Islet precursor cell (in vitro differentiated cells): ENCODE data around the gene OR6Q1.
"Not testable (repeated sequence)": the region's sequence is repeated elsewhere in the genome, so short reads cannot be mapped to it uniquely, and the experiment has no call there.

Experiments
- DNase-seq: peaks from one replicate; pipeline ENCODE4 v3.0.0-alpha.2; 2018

Gene OR6Q1, protein sequence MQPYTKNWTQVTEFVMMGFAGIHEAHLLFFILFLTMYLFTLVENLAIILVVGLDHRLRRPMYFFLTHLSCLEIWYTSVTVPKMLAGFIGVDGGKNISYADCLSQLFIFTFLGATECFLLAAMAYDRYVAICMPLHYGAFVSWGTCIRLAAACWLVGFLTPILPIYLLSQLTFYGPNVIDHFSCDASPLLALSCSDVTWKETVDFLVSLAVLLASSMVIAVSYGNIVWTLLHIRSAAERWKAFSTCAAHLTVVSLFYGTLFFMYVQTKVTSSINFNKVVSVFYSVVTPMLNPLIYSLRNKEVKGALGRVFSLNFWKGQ

GRCh38 chr11:58030653-58031052, at the start of gene OR6Q1:
Gene OR6Q1 (plus strand): TSS chr11:58030953. CDS start chr11:58030953, 0 bp downstream.
- no peak for DNase-seq

DNA sequence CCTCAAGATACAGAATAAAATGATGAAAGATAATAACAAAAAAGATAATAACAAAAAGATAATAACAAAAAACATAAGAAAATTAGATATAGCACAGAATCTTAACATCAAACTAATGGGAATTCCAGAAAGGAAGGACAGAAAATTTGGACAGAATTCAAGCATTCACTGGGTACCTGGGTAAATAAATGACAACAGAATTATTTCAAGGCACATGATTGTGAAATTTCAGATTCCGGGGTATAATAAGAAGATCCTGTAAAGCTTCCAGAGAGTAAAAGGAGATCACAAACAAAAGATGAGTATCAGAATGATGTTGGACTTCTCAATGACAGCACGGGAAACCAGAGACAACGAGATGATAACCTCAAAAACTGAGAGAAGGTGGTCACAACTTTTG, 49.2 kb upstream of the OR6Q1 start:
- DNase-seq, result no peak

- DNase-seq, result no peak
Measured at GRCh38 chr11:57982776-57983175, 48.0 kb upstream of the OR6Q1 start.

DNA sequence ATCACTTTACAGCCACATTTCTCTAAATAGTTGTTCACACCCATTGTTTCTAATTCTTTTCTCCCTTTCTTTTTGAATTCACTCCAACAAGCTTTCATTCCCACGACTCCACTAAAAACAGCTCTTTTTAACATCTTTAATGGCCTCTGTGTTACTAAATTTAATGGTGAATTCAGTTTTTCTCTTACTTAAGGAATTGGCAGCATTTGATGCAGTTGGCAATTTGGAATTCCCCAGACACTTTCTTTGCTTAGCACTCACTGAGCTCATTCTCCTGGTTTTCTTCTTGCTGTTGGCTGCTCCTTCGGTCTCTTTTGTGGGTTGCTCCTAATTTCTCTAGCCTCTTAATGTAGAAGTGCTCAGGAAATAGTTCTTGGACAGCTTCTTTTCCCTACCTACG, 47.6 kb upstream of the OR6Q1 start:
- no peak for DNase-seq

DNA sequence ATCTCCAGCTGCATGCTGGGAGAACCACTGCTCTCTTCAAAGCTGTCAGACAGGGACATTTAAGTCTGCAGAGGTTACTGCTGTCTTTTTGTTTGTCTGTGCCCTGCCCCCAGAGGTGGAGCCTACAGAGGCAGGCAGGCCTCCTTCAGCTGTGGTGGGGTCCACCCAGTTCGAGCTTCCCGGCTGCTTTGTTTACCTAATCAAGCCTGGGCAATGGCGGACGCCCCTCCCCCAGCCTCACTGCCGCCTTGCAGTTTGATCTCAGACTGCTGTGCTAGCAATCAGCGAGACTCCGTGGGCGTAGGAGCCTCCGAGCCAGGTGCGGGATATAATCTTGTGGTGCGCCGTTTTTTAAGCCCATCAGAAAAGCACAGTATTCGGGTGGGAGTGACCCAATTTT, 31.2 kb upstream of the OR6Q1 start:
- not testable (repeated sequence) for DNase-seq

- DNase-seq, result not testable (repeated sequence)
Measured at GRCh38 chr11:58000021-58000420, 30.7 kb upstream of the OR6Q1 start.

DNA sequence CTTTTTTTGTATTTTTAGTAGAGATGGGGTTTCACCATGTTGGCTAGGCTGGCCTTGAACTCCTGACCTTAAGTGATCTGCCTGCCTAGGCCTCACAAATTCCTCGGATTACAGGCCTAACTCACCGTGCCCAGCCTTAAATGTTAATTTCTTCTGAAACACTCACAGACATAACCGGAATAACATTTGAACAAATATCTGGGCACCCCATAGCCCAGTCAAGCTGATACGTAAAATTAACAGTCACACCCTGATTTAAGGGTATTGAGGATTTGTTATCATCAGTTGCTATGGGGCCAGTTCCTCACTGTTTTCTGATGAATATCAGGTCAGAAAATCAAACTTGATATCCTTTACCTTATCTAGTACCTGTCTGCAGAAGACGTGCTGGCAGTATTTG, 30.1 kb upstream of the OR6Q1 start:
- DNase-seq, result no peak

DNA sequence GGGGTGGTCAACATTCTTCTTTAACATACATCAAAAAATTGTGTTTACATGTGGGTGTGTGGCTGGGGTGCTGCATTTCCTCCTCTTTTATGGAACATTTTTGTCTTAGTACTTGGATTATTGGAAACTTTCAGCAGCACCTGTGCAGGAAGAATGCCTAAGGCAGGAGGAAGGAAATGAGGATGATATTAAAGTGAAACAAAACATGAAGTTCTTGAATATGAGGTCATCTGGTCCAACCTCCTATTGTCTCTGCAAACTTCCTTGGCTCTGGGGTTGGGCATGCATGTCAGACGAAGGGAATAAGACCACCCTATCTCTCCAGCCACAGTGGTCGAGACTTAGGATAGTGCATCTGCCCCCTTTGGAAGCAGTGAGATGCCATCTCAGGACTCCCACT, 27.7 kb upstream of the OR6Q1 start:
- no peak for DNase-seq

DNA sequence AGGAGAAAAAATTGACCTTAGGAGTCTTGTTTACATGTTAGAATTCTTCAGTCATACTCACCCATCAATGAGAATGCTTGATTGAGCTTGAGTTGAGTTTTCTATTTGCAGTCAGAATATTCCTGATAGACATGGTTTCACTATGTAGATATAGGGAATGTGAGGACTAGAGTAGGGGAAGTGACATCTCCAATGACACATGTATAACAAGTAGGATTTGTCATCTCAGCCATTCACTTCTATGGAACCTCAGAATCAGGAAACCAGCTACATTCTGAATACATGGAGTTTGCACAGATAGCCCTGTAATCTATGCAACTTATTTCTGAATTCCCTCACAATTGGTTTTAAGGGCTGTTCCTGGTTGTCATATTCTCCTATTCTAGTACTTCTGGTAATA, 27.2 kb upstream of the OR6Q1 start:
- no peak for DNase-seq

DNA sequence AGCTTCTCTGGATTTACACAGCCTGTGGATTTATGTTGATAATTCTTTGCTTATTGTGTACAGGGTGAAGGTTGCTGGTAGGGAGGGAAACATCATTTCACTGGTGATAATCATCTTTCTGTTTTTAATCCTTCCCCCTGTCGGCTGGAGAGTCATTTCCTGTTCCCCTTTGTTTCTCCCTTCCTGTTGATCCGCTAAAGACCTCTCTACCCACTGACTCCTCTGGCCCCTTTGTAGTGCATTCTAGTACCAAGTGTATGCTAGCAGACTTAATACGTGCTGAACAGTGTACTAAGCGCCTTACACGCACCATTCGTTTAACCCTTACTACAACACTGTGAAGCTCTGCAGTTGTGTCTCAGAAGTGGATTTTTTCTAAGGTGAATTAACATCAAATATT, 26.1 kb upstream of the OR6Q1 start:
- no peak for DNase-seq

GRCh38 chr11:58006940-58007339, 23.8 kb upstream of the OR6Q1 start:
- no peak for DNase-seq

DNA sequence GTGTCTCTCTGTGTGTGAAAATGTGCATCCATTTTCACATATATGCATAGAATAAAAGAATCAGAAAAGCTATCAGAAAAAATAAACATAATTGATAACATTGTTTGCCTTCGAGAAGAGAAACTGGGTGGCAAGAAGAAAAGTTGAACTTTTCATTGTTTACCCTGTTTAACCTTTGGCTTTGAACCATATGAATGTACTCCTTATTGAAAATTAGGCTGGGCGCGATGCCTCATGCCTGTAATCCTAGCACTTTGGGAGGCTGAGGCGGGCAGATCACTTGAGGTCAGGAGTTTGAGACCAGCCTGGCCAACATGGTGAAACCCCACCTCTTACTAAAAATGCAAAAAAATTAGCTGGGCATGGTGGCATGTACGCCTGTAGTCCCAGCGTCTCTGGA, 19.0 kb upstream of the OR6Q1 start:
- DNase-seq, result no peak

GRCh38 chr11:58023435-58023931, 7.3 kb upstream of the OR6Q1 start, which contains the start of gene OR9Q1:
Gene OR9Q1 (plus strand): TSS chr11:58023881. CDS start chr11:58179445, 155,564 bp downstream.
- no peak for DNase-seq

- no peak for DNase-seq
Measured at GRCh38 chr11:58024601-58025091, 6.1 kb upstream of the OR6Q1 start.

DNA sequence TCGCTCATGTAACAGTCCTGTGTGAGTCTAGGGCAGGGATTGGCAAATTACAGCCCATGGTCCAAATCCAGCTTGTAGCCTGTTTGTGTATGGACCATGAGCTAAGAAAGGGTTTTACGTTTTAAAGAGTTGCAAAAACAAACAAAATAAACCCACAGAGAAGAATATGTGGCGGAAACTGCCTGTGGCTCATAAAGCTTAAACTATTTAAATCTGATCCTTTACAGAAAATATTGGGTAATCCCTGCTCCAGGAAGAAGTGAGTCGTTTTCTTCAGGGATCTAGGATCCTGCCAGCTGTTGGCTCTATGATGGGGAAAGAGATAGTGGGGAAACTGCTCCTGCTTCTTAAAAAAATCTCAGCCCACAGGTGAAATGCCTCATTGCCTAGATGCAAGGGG, 3.4 kb upstream of the OR6Q1 start:
- DNase-seq, result no peak

GRCh38 chr11:58028687-58029411, 1.9 kb upstream of the OR6Q1 start:
- DNase-seq, result no peak

DNA sequence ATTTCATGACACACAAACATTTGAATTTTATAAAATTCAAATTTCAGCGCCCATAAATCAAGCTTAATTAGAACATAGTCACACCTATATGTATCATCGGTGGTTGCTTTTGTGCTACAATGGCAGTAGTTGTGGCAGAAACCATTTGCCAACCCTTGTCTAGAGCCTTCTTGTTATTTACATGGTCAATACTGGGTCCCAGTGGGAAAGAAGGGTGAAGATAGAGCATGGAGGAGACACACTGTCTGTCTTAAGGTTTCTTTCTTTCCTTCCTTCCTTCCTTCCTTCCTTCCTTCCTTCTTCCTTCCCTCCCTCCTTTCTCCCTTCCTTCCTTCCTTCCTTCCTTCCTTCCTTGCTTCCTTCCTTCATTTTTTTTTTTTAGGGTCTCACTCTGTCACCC, 3.7 kb downstream of the OR6Q1 start:
- DNase-seq, result no peak

GRCh38 chr11:58039589-58039988, 8.8 kb downstream of the OR6Q1 start:
- DNase-seq, result no peak

DNA sequence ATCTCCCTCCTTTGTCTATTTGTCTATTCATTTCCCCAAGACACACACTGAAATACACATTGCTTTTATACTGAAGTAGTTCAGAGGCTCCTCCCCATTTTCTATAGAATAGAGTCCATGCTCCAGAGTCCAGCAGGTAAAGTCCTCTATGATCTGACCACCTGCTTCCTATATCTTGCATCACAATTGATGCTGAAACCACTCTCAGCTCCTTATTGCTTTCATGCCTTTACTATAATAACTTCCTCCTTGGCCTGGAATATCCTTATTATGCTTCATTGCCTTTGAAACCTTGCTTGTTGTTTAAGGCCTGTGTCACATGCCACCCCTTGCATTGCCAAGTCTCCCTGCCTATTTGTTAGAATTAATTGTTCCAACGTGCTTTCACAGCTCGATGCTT, 12.6 kb downstream of the OR6Q1 start:
- DNase-seq, result no peak

DNA sequence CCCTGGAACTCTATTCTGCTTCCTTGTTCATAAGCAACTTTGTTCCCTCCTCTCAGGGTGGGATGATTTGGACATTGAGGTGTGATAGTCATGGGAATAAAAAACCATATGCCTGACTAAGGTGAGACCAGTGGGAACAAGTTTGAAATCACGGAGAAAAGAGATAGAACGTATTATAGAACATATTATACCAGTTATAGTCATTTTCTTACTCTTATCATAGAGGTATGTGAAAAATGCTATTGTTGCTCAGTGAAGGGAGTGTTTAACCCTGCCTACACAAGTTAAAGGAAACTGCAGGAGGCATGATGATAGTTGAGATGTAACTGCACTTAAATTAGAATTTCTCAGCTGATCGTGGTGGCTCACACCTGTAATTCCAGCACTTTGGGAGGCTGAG, 15.5 kb downstream of the OR6Q1 start:
- DNase-seq, result no peak

- DNase-seq, result no peak
Measured at GRCh38 chr11:58047818-58048217, 17.1 kb downstream of the OR6Q1 start.

- no peak for DNase-seq
Measured at GRCh38 chr11:58055806-58056401, 25.2 kb downstream of the OR6Q1 start.

DNA sequence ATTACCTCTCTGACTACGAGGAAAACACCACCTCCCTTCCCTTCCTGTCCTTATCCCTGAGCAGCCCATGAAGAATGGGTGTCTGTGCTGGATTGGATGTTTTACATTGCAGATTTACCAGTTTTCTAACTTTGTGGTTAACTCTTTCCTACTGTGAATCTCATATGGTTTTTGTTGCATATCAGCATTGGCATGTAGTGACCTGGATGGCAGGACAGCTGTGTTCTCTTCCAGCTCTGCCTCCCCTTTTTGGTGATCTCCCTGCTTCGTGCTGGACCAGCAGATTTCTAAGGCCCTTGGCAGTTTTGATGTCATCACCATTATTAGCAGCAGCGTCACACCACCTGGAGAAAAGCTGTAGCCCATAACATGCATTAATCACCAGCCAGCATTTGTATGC, 26.7 kb downstream of the OR6Q1 start:
- DNase-seq, result no peak
